Calu3 (cell line): Measurements from ENCODE around the gene ZNF76. TPM values are rescaled to one million over a fixed set of nuclear protein-coding genes. Genes with fewer than 3 reads are reported as not detected.

ENCODE experiments used
- BruUV-seq: library from RNA; stranded (reverse); fragments of 400-500 nt; replicated peaks from 2 replicates; lab custom pipeline; 2021; lab: Mats Ljungman, UMichigan
- CTCF ChIA-PET: fragments of 300-600 bp; sonication (Branson Sonifier 250); formaldehyde crosslinking; loops from one replicate; lab custom pipeline; 2022; ENCODE audit warnings: antibody characterized with exemption; lab: Charles Lee
- DNase-seq: peaks from one replicate; pipeline ENCODE4 v3.0.0; 2022
- H3K27ac Mint-ChIP-seq: one replicate; pipeline ENCODE4 v1.8.0; 2022; ENCODE audit warnings: mixed read lengths; ENCODE audit not compliant: unreplicated experiment
- H3K27me3 Mint-ChIP-seq: one replicate; pipeline ENCODE4 v1.8.0; 2022; ENCODE audit warnings: mixed read lengths; ENCODE audit not compliant: unreplicated experiment
- H3K36me3 Mint-ChIP-seq: one replicate; pipeline ENCODE4 v1.8.0; 2022; ENCODE audit warnings: mild to moderate bottlenecking, moderate library complexity, mixed read lengths; ENCODE audit not compliant: insufficient read depth, unreplicated experiment
- H3K4me1 Mint-ChIP-seq: one replicate; pipeline ENCODE4 v1.8.0; 2022; ENCODE audit warnings: mild to moderate bottlenecking, low read depth, mixed read lengths; ENCODE audit not compliant: unreplicated experiment
- H3K4me3 Mint-ChIP-seq: one replicate; pipeline ENCODE4 v1.8.0; 2022; ENCODE audit warnings: mild to moderate bottlenecking, low read depth, moderate library complexity, mixed read lengths; ENCODE audit not compliant: unreplicated experiment
- H3K9me3 Mint-ChIP-seq: one replicate; pipeline ENCODE4 v1.8.0; 2022; ENCODE audit warnings: low read depth, mixed read lengths; ENCODE audit not compliant: unreplicated experiment
- intact Hi-C: fragments of 100-400 bp; cut with micrococcal nuclease; formaldehyde crosslinking; loops from one replicate; pipeline ENCODE4 v1.10.0; 2022; ENCODE audit not compliant: unreplicated experiment
- total RNA-seq: library from RNA; stranded (reverse); gene quantifications from 2 replicates; pipeline ENCODE4 v1.2.3, GENCODE V29; 2022
- TF ChIP-seq, protein P1 (sequence below): fragments of 200-600 bp; IDR thresholded peaks from one replicate; pipeline ENCODE4 v1.8.0; 2022; ENCODE audit warnings: antibody characterized with exemption; ENCODE audit not compliant: unreplicated experiment

The ZNF76 gene
- total RNA-seq, 1 experiment from 2014 or later = 60.0 TPM

DNA sequence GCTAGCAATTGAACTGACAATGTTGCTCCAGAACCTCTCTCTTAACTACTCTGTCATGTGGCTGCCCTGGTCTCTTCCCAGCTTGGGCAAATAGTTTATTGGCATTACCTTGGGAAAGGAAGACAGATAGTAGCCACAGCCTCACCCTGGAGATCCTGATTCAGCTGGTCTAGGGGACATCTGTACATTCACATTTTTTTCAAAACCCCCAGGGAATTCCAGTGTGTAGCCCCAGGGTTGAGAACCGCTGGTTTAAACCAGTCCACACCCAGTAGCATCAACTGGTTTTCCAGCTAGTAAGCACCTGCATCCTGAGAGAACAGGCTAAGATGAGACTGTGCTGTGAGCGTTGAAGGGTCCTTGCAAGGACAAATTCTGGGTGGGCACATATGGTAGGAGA is 36.1 kb upstream of the ZNF76 start:
- BruUV-seq = no TSS peak
- no peak for DNase-seq
- Mint-ChIP-seq H3K27ac (no peak overlapping the region), H3K4me3 (no peak overlapping the region), H3K36me3 (peaks cover 5% of the 10 kb centered on the region), H3K4me1 (peaks cover under 1% of the 10 kb centered on the region), H3K27me3 (peaks cover 22% of the 10 kb centered on the region), H3K9me3 (no peaks in the 10 kb centered on the region)
- intact Hi-C loops = no loop called here
- TF ChIP-seq, protein P1, sequence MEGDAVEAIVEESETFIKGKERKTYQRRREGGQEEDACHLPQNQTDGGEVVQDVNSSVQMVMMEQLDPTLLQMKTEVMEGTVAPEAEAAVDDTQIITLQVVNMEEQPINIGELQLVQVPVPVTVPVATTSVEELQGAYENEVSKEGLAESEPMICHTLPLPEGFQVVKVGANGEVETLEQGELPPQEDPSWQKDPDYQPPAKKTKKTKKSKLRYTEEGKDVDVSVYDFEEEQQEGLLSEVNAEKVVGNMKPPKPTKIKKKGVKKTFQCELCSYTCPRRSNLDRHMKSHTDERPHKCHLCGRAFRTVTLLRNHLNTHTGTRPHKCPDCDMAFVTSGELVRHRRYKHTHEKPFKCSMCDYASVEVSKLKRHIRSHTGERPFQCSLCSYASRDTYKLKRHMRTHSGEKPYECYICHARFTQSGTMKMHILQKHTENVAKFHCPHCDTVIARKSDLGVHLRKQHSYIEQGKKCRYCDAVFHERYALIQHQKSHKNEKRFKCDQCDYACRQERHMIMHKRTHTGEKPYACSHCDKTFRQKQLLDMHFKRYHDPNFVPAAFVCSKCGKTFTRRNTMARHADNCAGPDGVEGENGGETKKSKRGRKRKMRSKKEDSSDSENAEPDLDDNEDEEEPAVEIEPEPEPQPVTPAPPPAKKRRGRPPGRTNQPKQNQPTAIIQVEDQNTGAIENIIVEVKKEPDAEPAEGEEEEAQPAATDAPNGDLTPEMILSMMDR = no peak
- CTCF ChIA-PET = interaction anchor here (0.8 to 0.9 kb wide), 2 partner anchors 16 to 18 kb away, joined by 3 read pairs; no protein-coding TSS in a partner anchor

DNA sequence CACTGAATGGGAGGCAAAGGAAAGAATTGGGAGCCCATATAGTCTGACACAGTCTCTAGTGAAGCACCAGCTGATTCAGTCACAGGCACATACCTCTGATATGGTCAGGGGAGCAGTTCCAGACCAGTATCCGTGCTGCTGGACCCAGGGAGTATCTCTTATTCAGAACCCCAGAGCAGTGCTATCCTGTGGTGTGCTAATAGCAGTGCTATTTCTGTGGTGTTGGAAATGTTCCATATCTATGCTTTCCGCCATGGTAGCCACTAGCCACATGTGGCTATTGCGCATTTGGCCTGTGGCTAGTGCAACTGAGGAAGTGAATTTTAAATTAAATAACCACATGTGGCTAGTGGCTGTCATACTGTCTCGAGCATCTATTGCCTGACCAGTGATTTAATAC is 34.8 kb upstream of the ZNF76 start:
- no peak overlapping the region for H3K27ac Mint-ChIP-seq
- CTCF ChIA-PET = interaction anchor here (0.6 to 1.5 kb wide), 2 partner anchors 17 to 325 kb away, joined by 7 to 16 read pairs; no protein-coding TSS in a partner anchor
- H3K4me3 Mint-ChIP-seq = no peak overlapping the region
- no peaks in the 10 kb centered on the region for H3K9me3 Mint-ChIP-seq
- no TSS peak for BruUV-seq
- no peaks in the 10 kb centered on the region for H3K4me1 Mint-ChIP-seq
- peaks cover 5% of the 10 kb centered on the region for H3K36me3 Mint-ChIP-seq
- TF ChIP-seq, protein P1 = no peak
- no peak for DNase-seq
- intact Hi-C loops = no loop called here
- H3K27me3 Mint-ChIP-seq = peaks cover 16% of the 10 kb centered on the region

DNA sequence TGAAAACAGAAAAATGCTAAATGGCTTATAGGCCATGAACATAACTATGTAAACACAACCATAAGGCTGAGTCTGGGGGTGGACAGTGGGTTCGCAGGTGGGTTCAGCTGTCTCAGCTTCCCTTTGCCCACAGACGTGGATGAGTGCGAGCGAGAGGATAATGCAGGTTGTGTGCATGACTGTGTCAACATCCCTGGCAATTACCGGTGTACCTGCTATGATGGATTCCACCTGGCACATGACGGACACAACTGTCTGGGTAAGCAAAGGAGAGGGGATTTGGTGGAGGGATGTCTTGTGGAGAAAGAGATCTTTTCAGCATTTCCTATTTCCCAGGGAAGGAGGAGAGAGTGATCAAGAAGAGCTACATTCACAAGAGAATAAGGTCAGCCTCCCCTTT is 31.1 kb upstream of the ZNF76 start:
- Mint-ChIP-seq H3K27ac (no peak overlapping the region), H3K4me3 (no peak overlapping the region), H3K27me3 (peaks cover 11% of the 10 kb centered on the region), H3K9me3 (no peaks in the 10 kb centered on the region), H3K4me1 (no peaks in the 10 kb centered on the region), H3K36me3 (peaks cover 5% of the 10 kb centered on the region)
- DNase-seq = no peak
- intact Hi-C loops = no loop called here
- TF ChIP-seq, protein P1 = no peak
- BruUV-seq = no TSS peak
- CTCF ChIA-PET = no interaction called here

DNA sequence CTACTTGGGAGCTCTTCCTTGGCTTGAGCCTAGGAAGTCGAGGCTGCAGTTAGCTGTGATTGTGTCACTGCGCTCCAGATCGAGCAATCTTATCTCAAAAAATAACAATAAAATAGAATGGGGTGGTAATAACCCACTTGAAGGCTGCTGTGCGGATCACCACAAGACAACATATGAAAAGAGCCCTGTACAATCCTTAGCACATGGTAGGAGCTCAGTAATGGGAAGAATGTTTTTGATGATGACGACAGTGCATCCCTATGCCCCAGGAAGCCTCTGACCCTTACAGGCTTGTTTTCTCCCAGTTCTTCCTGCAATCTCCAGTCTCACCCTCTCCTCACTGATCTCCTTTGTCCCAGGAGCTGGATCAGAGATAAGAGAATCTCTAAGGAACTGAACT is 30.2 kb upstream of the ZNF76 start:
- Mint-ChIP-seq H3K27ac (no peak overlapping the region), H3K27me3 (peaks cover 3% of the 10 kb centered on the region), H3K4me3 (no peak overlapping the region), H3K4me1 (no peaks in the 10 kb centered on the region), H3K36me3 (peaks cover 5% of the 10 kb centered on the region), H3K9me3 (no peaks in the 10 kb centered on the region)
- CTCF ChIA-PET = interaction anchor here (0.6 to 3.9 kb wide), 4 partner anchors 12 to 327 kb away, joined by 3 to 26 read pairs (median 4); no protein-coding TSS in a partner anchor
- BruUV-seq = no TSS peak
- TF ChIP-seq, protein P1 = no peak
- DNase-seq = no peak
- intact Hi-C loops = no loop called here
